NB4 (cell line): ENCODE results near the gene COL21A1.
"Not testable (repeated sequence)": the region's sequence is repeated elsewhere in the genome, so short reads cannot be mapped to it uniquely, and the experiment has no call there.

Experiments
- DNase-seq: peaks from one replicate; pipeline ENCODE4 v3.0.0; 2010; ENCODE audit warnings: low read depth
- H3K4me3 ChIP-seq: one replicate; pipeline ENCODE4 v1.5.1; 2011; ENCODE audit warnings: mild to moderate bottlenecking, low read depth, low read length, moderate library complexity
- CTCF ChIP-seq: IDR thresholded peaks from one replicate; pipeline ENCODE4 v1.5.1; 2012; ENCODE audit warnings: low read depth, low read length
- MAX ChIP-seq: IDR thresholded peaks from 2 replicates; pipeline ENCODE4 v1.6.1; 2011; ENCODE audit warnings: low read depth, low read length
- MYC ChIP-seq: IDR thresholded peaks from 2 replicates; pipeline ENCODE4 v1.6.1; 2011; ENCODE audit warnings: low read depth, low read length
- POLR2A ChIP-seq: IDR thresholded peaks from 2 replicates; pipeline ENCODE4 v1.6.1; 2011; ENCODE audit warnings: mild to moderate bottlenecking; ENCODE audit not compliant: insufficient read length; ENCODE audit errors: extremely low read depth

Gene COL21A1

GRCh38 chr6:56266011-56266410, 18.6 kb upstream of the COL21A1 start:
- H3K4me3 ChIP-seq: no peak overlapping the region
- TF ChIP-seq MYC (no peak), MAX (no peak), POLR2A (no peak), CTCF (no peak)
- no peak for DNase-seq

GRCh38 chr6:56263596-56264315, 16.4 kb upstream of the COL21A1 start:
- TF ChIP-seq MYC (no peak), POLR2A (no peak), CTCF (no peak), MAX (no peak)
- no peak overlapping the region for H3K4me3 ChIP-seq
- no peak for DNase-seq

GRCh38 chr6:56260593-56260992, 13.2 kb upstream of the COL21A1 start:
- DNase-seq, H3K4me3 ChIP-seq: not testable (repeated sequence)

- TF ChIP-seq POLR2A (no peak), MYC (no peak), CTCF (no peak), MAX (no peak)
- DNase-seq: no peak
- no peak overlapping the region for H3K4me3 ChIP-seq
Observed at GRCh38 chr6:56259234-56260077, 12.1 kb upstream of the COL21A1 start.

GRCh38 chr6:56255349-56255748, 8.0 kb upstream of the COL21A1 start:
- no peak for TF ChIP-seq MYC
- TF ChIP-seq CTCF: no peak
- no peak for TF ChIP-seq MAX
- no peak for TF ChIP-seq POLR2A
- DNase-seq: no peak
- H3K4me3 ChIP-seq: no peak overlapping the region

- DNase-seq: no peak
- H3K4me3 ChIP-seq: no peak overlapping the region
- no peak for TF ChIP-seq POLR2A
- no peak for TF ChIP-seq MAX
- no peak for TF ChIP-seq MYC
- TF ChIP-seq CTCF: no peak
Observed at GRCh38 chr6:56250266-56250665, 2.9 kb upstream of the COL21A1 start.
